K562 (cell line): ENCODE results near the gene MBOAT2. TPM values are rescaled to one million over a fixed set of nuclear protein-coding genes. Genes with fewer than 3 reads are reported as not detected.

Experiments used
- ADNP ChIP-seq: fragments of 200-800 bp; sonication (Bioruptor generic); IDR thresholded peaks from 2 replicates; pipeline ENCODE4 v1.6.1; 2016; ENCODE audit warnings: missing genetic modification characterization, missing compliant biosample characterization
- CBFA2T2 ChIP-seq: fragments of 450-650 bp; conservative IDR thresholded peaks from 2 replicates; pipeline ENCODE4 v1.6.1; 2017; ENCODE audit warnings: mild to moderate bottlenecking
- CBFA2T3 ChIP-seq: fragments of 450-650 bp; IDR thresholded peaks from 2 replicates; pipeline ENCODE4 v1.6.1; 2017
- CEBPB ChIP-seq: fragments of 450-650 bp; IDR thresholded peaks from 2 replicates; pipeline ENCODE4 v1.6.1; 2016; ENCODE audit warnings: missing genetic modification characterization, missing compliant biosample characterization
- CHD1 ChIP-seq: fragments of 200-600 bp; sonication (generic); IDR thresholded peaks from one replicate; pipeline ENCODE4 v1.6.1; 2012; ENCODE audit warnings: mild to moderate bottlenecking, moderate library complexity, low read length, inconsistent platforms
- E2F6 ChIP-seq, 2 experiments: IDR thresholded peaks; 2 replicates each; pipeline ENCODE4 v1.6.1; 2011; ENCODE audit warnings: borderline replicate concordance in 1 of 2, control low read depth in 1 of 2, low read depth in 1 of 2, low read length in 1 of 2, mild to moderate bottlenecking in 1 of 2, mixed read lengths in 1 of 2, moderate library complexity in 1 of 2; ENCODE audit not compliant: insufficient read depth in 1 of 2, insufficient read length in 1 of 2, poor library complexity in 1 of 2, severe bottlenecking in 1 of 2; ENCODE audit errors: extremely low read depth in 1 of 2
- FOXA1 ChIP-seq: fragments of 450-650 bp; IDR thresholded peaks from 2 replicates; pipeline ENCODE4 v1.6.1; 2016; ENCODE audit warnings: mild to moderate bottlenecking, borderline replicate concordance
- GABPB1 ChIP-seq: sonication (generic); formaldehyde crosslinking; IDR thresholded peaks from 2 replicates; pipeline ENCODE4 v1.8.0; 2022; ENCODE audit warnings: mild to moderate bottlenecking, missing genetic modification reagents
- HBP1 ChIP-seq: fragments of 450-650 bp; formaldehyde crosslinking; IDR thresholded peaks from 2 replicates; pipeline ENCODE4 v1.4.0; 2022; ENCODE audit warnings: missing genetic modification characterization
- HNRNPK ChIP-seq: fragments of 200-400 bp; formaldehyde crosslinking; IDR thresholded peaks from one replicate; pipeline ENCODE4 v1.6.1; 2018; ENCODE audit warnings: mild to moderate bottlenecking, low read depth, low read length; ENCODE audit not compliant: poor library complexity, severe bottlenecking
- KDM5B ChIP-seq: fragments of 200-600 bp; sonication (generic); IDR thresholded peaks from 2 replicates; pipeline ENCODE4 v1.6.1; 2012; ENCODE audit warnings: low read depth, mild to moderate bottlenecking, moderate library complexity, low read length, control low read depth, inconsistent platforms; ENCODE audit not compliant: insufficient replicate concordance
- MEF2D ChIP-seq: conservative IDR thresholded peaks from 2 replicates; pipeline ENCODE4 v1.6.1; 2016; ENCODE audit warnings: low read depth, missing genetic modification characterization, missing compliant biosample characterization
- MTA3 ChIP-seq: fragments of 450-650 bp; formaldehyde crosslinking; IDR thresholded peaks from 2 replicates; pipeline ENCODE4 v1.6.1; 2017; ENCODE audit warnings: mild to moderate bottlenecking, borderline replicate concordance
- PBX2 ChIP-seq, 2 experiments: IDR thresholded peaks in 1 of 2; conservative IDR thresholded peaks in 1 of 2; 2 replicates each; pipeline ENCODE4 v1.6.1; 2016; ENCODE audit warnings: low read depth in 2 of 2, mild to moderate bottlenecking in 1 of 2, missing compliant biosample characterization in 1 of 2, missing genetic modification characterization in 1 of 2, moderate library complexity in 1 of 2
- PREB ChIP-seq: sonication (generic); formaldehyde crosslinking; IDR thresholded peaks from 2 replicates; pipeline ENCODE4 v1.8.1; 2023; ENCODE audit warnings: mild to moderate bottlenecking, missing genetic modification reagents
- SMARCC2 ChIP-seq: fragments of 450-650 bp; IDR thresholded peaks from 2 replicates; pipeline ENCODE4 v1.6.1; 2017; ENCODE audit warnings: antibody characterized with exemption, moderate library complexity, mild to moderate bottlenecking, low read depth
- SNAPC5 ChIP-seq: fragments of 250-450 bp; sonication (Bioruptor Pico); IDR thresholded peaks from 2 replicates; pipeline ENCODE4 v1.8.0; 2021; ENCODE audit warnings: moderate library complexity, mild to moderate bottlenecking, inconsistent platforms
- TAL1 ChIP-seq: fragments of 450-650 bp; IDR thresholded peaks from 2 replicates; pipeline ENCODE4 v1.6.1; 2016; ENCODE audit warnings: mild to moderate bottlenecking
- ZBTB8A ChIP-seq: fragments of 450-650 bp; IDR thresholded peaks from 2 replicates; pipeline ENCODE4 v1.6.1; 2018; ENCODE audit warnings: mild to moderate bottlenecking, moderate library complexity; ENCODE audit not compliant: partially characterized antibody
- ZNF197 ChIP-seq: fragments of 200-800 bp; sonication (Bioruptor generic); IDR thresholded peaks from 2 replicates; pipeline ENCODE4 v1.6.1; 2016; ENCODE audit warnings: low read depth, missing genetic modification characterization, missing compliant biosample characterization
- ZNF232 ChIP-seq: sonication (generic); formaldehyde crosslinking; IDR thresholded peaks from 2 replicates; pipeline ENCODE4 v1.8.0; 2022; ENCODE audit warnings: mild to moderate bottlenecking, missing genetic modification reagents
- ZNF586 ChIP-seq: fragments of 450-650 bp; formaldehyde crosslinking; conservative IDR thresholded peaks from 2 replicates; pipeline ENCODE4 v1.4.0; 2020; ENCODE audit warnings: mild to moderate bottlenecking, moderate library complexity
- ZSCAN32 ChIP-seq: fragments of 450-650 bp; formaldehyde crosslinking; IDR thresholded peaks from 2 replicates; pipeline ENCODE4 v1.4.0; 2020; ENCODE audit warnings: mild to moderate bottlenecking, moderate library complexity
- polyA plus RNA-seq, 8 experiments: library from polyadenylated mRNA; depleted of rRNA in 4 of 8; stranded (reverse) in 5 of 8; unstranded in 3 of 8; fragments of >200 nt; fragmentation: Nextera tagmentation in 2 of 8; fragmentation: Illumina TruSeq in 1 of 8; extraction: Ambion mirVana in 2 of 8; extraction: Trizol in 1 of 8; gene quantifications; 2 replicates each; pipeline versions ENCODE4 v1.2.1 to v1.2.3, GENCODE V29; 2011 to 2014; ENCODE audit warnings: inconsistent platforms in 1 of 8, missing spikeins in 1 of 8
- total RNA-seq, 7 experiments: library from RNA; depleted of rRNA in 6 of 7; stranded (reverse); fragments of >200 nt in 6 of 7; fragmentation: Illumina TruSeq in 2 of 7; extraction: Trizol in 2 of 7; gene quantifications; 2 replicates each; pipeline versions ENCODE4 v1.2.1 to v1.2.3, GENCODE V29; 2011 to 2021; ENCODE audit warnings: low replicate concordance in 1 of 7

Gene MBOAT2
- total and polyA plus RNA-seq, 9 of the 15 experiments (the other 6 are each of a cell fraction or from before 2014, with no cell fraction given) = 8.4 to 122 (median 27.6) TPM

GRCh38 chr2:8923183-8923582 is 80.3 kb downstream of the MBOAT2 start (continued):
- TF ChIP-seq CHD1 (no peak), ZNF197 (CRISPR knock-in tag) (no peak), ZNF586 (CRISPR knock-in tag) (no peak), FOXA1 (no peak), HBP1 (CRISPR knock-in tag) (no peak), HNRNPK (no peak), E2F6 (IDR thresholded peaks at IDR 0.05; ENCODE audit: borderline replicate concordance in 1 of 2, extremely low read depth in 1 of 2, insufficient read depth in 1 of 2, insufficient read length in 1 of 2, low read depth in 1 of 2, low read length in 1 of 2, poor library complexity in 1 of 2, severe bottlenecking in 1 of 2) (no peak), MEF2D (no peak), ZBTB8A (no peak), SMARCC2 (no peak), SNAPC5 (no peak), KDM5B (no peak), PREB (CRISPR knock-in tag) (no peak), PBX2 (CRISPR knock-in tag; IDR thresholded peaks at IDR 0.05; ENCODE audit: low read depth) (no peak), PBX2 (tag; conservative IDR thresholded peaks at IDR 0.05; ENCODE audit: low read depth) (peak; percentile 32; the same call in 1 of the 2 replicates), TAL1 (peak; percentile 53; the same call in 1 of the 2 replicates), ADNP (no peak), CBFA2T3 (peak; percentile 73), ZNF232 (CRISPR knock-in tag) (no peak), MTA3 (no peak), CBFA2T2 (peak; percentile 43), CEBPB (tag) (peak; percentile 88), GABPB1 (CRISPR knock-in tag) (no peak), ZSCAN32 (no peak)
